KOPT-K1 (cell line): ENCODE results near the gene RABGAP1L.
"Not testable (repeated sequence)": the region's sequence is repeated elsewhere in the genome, so short reads cannot be mapped to it uniquely, and the experiment has no call there.

Experiments used
- H3K27ac ChIP-seq: fragments of 200-600 bp; sonication (generic); 2 replicates; pipeline ENCODE4 v1.5.1; 2016; ENCODE audit warnings: antibody characterized with exemption, mild to moderate bottlenecking, low read depth, low read length; ENCODE audit not compliant: poor library complexity, severe bottlenecking
- H3K36me3 ChIP-seq: fragments of 200-600 bp; sonication (generic); 2 replicates; pipeline ENCODE4 v1.5.1; 2017; ENCODE audit warnings: antibody characterized with exemption, mild to moderate bottlenecking, low read length, moderate library complexity; ENCODE audit not compliant: insufficient read depth
- H3K9me3 ChIP-seq: fragments of 200-600 bp; sonication (generic); 2 replicates; pipeline ENCODE4 v1.5.1; 2017; ENCODE audit warnings: antibody characterized with exemption, low read length, mild to moderate bottlenecking; ENCODE audit not compliant: insufficient read depth, poor library complexity, severe bottlenecking

The RABGAP1L gene

DNA sequence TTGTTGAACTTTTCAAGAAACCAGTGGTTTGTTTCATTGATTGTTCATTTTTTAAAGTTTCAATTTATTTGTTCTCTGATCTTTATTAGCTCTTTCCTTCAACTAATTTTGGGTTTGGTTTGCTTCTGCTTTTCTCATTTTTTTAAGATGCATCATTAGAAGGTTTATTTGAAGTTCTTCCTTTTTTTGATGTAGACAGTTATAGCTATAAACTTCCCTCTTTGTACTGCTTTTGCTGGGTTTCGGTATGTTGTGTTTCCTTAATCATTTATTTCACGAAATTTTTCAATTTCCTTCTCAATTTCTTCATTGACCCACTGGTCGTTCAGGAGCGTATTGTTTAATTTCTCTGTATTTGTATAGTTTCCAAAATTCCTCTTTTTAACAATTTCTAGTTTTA lies 155.1 kb downstream of the RABGAP1L start:
- H3K36me3 ChIP-seq, result no peaks in the 10 kb centered on the region
- H3K9me3 ChIP-seq, result peaks cover 42% of the 10 kb centered on the region
- H3K27ac ChIP-seq, result no peak overlapping the region

DNA sequence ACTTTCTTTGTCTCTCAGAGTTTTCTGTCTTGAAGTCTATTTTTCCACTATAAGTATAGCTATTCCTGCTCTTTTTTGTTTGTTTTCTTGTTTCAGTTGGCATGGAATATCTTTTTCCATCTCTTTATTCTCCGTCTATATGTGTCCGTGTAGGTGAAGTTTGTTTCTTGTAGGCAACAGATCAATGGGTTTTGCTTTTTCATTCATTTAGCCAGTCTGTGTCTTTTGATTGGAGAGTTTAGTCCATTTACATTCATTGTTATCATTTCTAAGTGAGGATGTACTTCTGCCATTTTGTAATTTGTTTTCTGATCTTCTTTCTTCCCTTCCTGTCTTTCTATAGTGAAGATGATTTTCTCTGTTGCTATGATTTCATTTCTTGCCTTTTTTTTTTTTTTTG lies 155.9 kb downstream of the RABGAP1L start:
- Histone ChIP-seq H3K27ac (no peak overlapping the region), H3K9me3 (peaks cover 49% of the 10 kb centered on the region), H3K36me3 (no peaks in the 10 kb centered on the region; the same call in 1 of the 2 replicates)

DNA sequence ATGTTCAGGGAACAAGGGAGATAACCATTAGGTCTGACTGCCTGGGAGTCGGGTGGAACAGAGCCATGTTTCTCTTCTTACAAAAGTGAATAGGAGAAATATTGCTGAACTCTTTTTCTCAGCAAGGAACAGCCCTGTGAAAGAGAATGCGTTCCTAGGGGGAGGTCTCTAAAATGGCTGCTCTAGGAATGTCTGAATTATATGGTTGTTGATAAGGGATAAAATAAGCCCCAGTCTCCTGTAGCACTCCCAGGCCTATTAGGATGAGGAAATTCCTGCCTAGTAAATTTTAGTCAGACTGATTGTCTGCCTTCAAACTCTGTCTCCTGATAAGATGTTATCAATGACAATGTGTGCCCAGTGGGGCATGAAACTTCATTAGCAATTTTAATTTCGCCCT lies 161.6 kb downstream of the RABGAP1L start:
- peaks cover 44% of the 10 kb centered on the region for H3K9me3 ChIP-seq
- H3K36me3 ChIP-seq, result not testable (repeated sequence)

DNA sequence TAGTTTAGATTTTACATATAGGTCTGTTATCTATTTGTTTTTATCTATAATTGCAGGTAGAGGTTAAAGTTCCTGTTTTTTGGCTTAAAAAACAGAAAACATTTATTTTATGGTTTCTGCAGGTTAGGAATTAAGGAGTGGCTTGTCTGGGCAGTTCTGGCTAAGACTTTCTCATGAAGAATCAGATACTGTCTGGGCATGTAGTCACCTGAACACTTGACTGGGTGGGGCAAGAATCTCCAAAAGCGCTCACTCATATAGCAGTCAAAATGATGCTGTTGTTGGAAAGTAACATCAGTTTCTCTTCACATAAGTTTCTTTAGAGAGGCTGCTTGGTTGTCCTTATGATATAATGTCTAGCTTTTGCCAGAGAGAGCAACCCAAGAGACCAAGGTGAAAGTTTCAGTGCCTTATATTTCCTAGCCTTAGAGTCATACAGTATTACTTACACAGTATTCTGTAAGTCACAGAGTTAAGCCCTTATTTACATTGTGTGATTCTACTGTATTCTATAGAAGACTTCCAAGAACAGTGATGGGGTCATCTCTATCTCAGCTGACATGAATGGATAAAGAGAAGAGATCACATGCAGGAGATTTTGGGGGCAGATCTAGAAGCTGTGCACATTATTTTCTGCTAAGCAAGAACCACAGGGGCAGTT lies 163.0 kb downstream of the RABGAP1L start:
- Histone ChIP-seq H3K27ac (no peak overlapping the region), H3K36me3 (no peaks in the 10 kb centered on the region; the same call in 1 of the 2 replicates), H3K9me3 (peaks cover 58% of the 10 kb centered on the region)

More for the DNA sequence above, 161.6 kb downstream of the RABGAP1L start:
- H3K27ac ChIP-seq, result not testable (repeated sequence)

DNA sequence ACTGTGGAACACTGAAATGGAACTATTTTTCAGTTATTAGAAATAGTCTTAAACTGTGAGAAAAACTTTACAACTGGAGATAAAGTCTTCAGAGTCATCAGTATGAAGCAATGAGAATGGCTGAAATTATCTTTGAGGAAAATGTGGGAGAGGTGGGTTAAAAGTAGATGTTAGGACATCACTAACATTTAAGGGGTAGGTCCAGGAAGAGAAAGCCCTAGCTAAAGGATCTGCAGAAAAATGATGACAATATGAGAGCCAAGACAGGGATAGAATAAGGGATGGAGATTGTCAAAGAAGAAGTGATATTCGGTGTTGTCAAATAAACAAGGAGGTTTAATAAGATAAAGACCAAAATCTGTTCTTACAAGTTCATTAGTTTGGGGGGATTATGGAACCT lies 165.2 kb downstream of the RABGAP1L start:
- peaks cover 59% of the 10 kb centered on the region for H3K9me3 ChIP-seq
- no peaks in the 10 kb centered on the region; the same call in 1 of the 2 replicates for H3K36me3 ChIP-seq
- H3K27ac ChIP-seq, result no peak overlapping the region

DNA sequence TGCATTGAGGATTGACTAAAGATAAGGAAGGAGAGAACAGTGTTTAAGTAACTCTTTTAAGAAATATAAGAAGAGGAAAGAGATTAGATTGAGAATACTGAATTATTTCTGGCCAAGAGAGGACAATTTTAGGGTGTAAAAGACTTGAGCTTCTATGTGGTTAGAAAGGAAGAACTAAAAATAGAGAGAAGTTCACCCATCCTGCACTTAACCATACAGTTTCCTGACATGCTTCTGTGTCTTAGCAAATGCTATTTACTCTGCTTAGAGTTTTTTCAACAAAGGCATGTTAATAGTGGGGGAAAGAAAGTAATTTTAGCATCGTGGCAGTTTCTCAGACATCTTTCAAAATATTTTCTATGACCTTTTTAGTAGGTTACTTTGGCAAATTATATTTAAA lies 165.6 kb downstream of the RABGAP1L start:
- peaks cover 55% of the 10 kb centered on the region for H3K9me3 ChIP-seq
- H3K27ac ChIP-seq, result no peak overlapping the region
- no peaks in the 10 kb centered on the region; the same call in 1 of the 2 replicates for H3K36me3 ChIP-seq

DNA sequence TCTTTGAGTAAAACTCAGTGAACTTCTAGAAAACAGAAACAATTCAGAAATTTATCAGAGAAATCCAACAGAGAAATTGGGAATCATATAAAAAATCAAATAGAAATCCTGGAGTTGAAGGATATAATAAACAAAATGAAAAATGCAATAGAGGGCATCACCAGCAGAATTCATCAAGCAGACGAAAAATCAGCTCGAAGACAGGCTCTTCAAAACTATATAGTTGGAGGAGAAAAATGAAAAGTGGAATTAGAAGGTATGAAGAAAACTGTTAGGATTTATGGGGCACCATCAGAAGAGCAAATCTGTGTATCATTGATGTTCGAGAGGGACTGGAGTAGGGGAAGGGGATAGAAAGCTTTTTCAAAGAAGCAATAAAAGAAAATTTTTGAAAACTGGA lies 167.0 kb downstream of the RABGAP1L start:
- Histone ChIP-seq H3K9me3 (peaks cover 41% of the 10 kb centered on the region), H3K36me3 (no peaks in the 10 kb centered on the region), H3K27ac (no peak overlapping the region)

DNA sequence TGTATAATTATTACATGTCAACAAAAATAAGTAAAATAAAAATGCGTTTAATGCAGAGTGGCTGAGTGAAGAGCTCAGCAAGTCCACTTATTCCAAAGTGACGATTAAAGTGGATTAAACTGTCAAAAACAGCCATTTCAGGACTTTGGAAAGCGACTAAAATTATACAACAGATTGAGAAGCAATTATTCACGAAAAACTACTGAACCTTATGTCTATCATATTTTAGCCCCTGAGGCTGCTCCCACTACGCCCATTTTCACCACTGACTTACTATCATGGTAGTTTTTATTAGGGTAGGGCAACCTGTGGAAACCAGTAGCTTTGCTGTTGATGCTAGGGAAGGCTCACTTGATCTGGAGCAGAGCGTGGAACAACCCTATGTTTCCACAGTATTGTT lies 174.1 kb downstream of the RABGAP1L start:
- Histone ChIP-seq H3K9me3 (no peaks in the 10 kb centered on the region), H3K36me3 (no peaks in the 10 kb centered on the region), H3K27ac (no peak overlapping the region)

DNA sequence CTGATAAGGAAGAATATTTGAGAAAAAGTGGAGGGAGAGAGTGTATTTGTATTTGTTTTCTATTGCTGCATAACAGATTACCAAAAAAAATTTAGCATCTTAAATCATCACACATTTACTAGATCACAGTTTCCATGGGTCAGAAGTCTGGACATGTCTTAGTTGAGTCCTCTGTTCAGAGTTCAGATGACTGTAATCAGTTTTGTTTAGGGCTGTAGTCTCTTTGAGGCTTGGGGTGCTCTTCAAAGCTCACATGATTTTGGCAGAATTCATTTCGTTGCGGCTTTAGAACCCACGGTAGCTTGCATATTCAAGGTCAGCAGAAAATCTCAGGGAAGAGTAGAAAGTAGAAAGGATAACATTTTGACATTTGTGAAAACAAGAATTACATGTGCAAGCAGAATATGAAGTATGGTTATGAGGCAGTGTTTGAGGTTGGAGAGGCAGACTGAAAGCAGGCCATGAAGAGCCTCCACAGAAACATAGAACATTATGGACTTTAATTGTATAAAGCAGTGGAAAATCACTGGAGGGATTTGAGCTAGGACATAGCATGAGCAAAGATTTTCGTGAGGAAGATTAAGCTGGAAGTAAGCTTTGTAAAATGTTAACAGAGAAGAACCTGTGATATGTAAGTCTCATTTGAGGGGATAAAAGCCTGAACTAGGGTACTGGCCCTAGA lies 177.8 kb downstream of the RABGAP1L start:
- no peaks in the 10 kb centered on the region for H3K9me3 ChIP-seq
- H3K27ac ChIP-seq, result no peak overlapping the region
- no peaks in the 10 kb centered on the region for H3K36me3 ChIP-seq

DNA sequence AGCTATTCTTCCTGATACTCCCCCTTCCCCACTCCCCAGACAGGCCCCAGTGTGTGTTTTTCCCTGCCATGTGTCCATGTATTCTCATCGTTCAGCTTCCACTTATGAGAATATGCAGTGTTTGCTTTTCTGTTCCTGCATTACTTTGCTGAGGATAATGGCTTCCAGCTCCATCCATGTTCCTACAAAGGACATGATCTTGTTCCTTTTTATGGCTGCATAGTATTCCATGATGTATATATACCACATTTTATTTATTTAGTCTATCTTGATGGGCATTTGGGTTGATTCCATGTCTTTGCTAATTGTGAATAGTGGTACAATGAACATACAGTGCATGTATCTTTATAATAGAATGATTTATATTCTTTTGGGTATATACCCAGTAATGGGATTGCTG lies 181.1 kb downstream of the RABGAP1L start:
- H3K9me3 ChIP-seq, H3K36me3 ChIP-seq, H3K27ac ChIP-seq: not testable (repeated sequence)

DNA sequence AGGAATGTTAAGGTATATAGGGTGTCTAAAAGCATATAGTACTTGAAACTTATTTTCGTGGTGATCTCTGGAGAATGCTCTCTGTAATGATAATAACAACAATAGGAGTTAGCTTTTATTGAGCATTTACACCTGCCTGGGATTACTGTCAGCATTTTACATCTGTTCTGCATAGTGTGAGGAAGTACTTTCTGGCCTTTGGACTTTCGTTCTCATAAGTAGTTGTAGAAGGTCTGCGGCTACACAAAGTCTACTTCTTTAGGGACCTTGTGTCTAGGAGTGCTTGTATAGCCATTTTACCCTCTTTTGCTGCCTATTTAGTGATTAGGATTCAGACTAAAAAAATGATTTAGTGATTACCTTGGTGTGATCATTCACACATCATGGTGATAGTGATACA lies 184.8 kb downstream of the RABGAP1L start:
- no peak overlapping the region for H3K27ac ChIP-seq
- H3K9me3 ChIP-seq, result no peaks in the 10 kb centered on the region
- H3K36me3 ChIP-seq, result no peaks in the 10 kb centered on the region

DNA sequence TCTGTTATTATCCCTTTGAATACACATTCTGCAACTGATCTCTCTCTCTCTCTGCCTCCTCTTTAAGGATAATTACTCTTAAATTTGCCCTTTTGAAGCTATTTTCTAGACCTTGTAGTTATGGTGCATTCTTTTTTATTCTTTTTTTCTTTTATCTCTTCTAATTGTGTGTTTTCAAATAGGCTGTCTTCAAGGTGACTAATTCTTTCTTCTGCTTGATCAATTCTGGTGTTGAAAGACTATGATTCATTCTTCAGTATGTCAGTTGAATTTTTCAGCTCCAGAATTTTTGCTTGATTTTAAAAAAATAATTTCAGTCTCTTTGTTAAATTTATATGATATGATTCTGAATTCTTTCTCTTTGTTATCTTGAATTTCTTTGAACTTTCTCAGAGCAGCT lies 192.8 kb downstream of the RABGAP1L start:
- H3K27ac ChIP-seq, result no peak overlapping the region
- H3K9me3 ChIP-seq, result no peaks in the 10 kb centered on the region
- H3K36me3 ChIP-seq, result no peaks in the 10 kb centered on the region

DNA sequence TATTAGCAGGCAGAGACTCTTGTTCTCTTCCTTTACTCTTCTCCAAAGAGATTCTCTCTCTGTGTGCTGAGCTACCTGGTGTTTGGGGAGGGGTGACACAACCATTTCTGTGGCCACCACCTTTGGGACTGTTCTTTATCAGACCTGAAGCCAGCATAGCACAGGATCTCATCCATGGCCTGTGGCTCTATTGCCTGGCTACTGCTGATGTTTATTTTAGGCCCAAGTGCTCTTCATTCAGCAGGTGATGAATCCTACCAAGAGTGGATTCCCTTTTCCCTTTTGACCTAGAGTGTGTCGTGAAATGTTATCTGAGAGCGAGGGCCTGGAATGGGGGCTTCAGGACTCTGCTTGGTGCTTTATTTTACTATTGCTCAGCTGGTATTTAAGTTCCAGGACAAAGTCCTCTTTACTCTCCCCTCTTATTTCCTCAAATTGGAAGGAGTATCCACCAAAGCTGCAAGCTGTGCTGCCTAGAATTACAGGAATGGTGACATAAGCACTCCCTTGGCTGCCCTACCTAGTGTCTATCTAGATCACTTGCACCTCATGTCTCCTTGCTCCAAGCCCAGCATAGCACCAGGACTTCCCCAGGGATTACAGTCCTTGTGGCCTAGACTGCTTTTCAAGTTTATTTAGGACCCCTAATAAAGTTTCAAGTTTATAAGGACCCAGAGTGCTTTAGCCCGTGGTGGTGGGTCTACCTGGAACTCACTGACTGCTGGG lies 193.7 kb downstream of the RABGAP1L start:
- Histone ChIP-seq H3K9me3 (no peaks in the 10 kb centered on the region), H3K36me3 (no peaks in the 10 kb centered on the region), H3K27ac (no peak overlapping the region)

DNA sequence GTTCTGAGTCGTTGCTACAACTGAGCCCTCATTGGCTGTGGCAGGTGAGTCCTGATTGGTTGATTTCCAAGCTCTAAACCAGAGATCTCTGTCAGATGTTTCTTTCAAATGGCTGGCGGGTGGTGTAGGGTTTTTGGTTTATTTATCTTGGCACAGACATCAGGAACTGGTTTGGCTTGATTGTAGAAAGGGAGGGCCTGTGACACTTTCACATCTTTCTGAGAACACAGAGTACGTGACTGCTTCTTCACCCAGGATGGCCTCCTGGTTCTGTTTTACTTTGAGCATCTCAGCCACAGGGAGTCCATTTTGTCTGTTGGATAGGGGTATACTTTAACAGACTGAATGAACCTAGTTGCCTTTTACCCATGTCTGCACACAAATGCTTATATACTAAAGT lies 199.0 kb downstream of the RABGAP1L start:
- Histone ChIP-seq H3K36me3 (no peaks in the 10 kb centered on the region), H3K9me3 (no peaks in the 10 kb centered on the region), H3K27ac (no peak overlapping the region)

DNA sequence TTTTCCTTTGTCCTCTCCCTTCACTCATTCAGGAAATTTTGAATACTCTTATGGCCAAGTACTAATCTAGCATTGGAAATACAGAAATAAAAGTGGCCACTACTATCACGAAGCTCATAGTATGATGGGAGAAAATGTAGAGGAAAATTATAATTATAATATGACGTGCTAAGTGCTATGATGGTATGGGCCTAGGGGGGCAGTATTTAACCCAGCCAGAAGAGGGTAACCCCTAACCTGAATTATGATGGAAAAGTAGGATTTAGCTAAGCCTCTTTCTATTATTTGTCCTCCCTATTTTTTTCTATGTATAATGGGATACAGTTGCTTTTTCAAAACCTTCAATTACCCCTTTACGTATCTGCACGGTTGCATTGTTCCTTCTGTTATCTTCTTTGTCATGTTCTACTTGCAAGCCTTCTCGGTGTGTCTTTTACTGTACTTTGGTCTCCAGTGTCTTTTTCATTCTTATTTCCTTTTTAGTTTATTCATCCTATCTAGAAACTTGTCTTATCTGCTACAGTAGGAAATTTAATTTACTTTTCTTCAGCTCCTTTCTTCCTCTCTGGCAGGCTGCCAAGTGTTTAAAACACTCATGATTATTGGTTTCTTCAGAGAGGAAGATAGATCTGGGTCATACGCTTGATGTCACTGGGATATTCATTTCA lies 199.6 kb downstream of the RABGAP1L start:
- H3K36me3 ChIP-seq, result no peaks in the 10 kb centered on the region
- H3K27ac ChIP-seq, result no peak overlapping the region
- H3K9me3 ChIP-seq, result no peaks in the 10 kb centered on the region
